Hepatocyte (in vitro differentiated cells): ENCODE results near the gene FAM184A. TPM values are rescaled to one million over a fixed set of nuclear protein-coding genes. Genes with fewer than 3 reads are reported as not detected.

ENCODE experiments used
- DNase-seq: peaks from one replicate; pipeline ENCODE4 v3.0.0-alpha.2; 2016; ENCODE audit warnings: low spot score
- H2AFZ ChIP-seq: fragments of 200-600 bp; sonication (generic); 2 replicates; pipeline ENCODE4 v1.6.0; 2016; ENCODE audit warnings: antibody characterized with exemption, mild to moderate bottlenecking
- H3K27ac ChIP-seq: fragments of 200-600 bp; sonication (generic); 2 replicates; pipeline ENCODE4 v1.5.1; 2016; ENCODE audit warnings: mild to moderate bottlenecking
- H3K27me3 ChIP-seq: fragments of 200-600 bp; sonication (generic); 2 replicates; pipeline ENCODE4 v1.6.1; 2016
- H3K36me3 ChIP-seq: fragments of 200-600 bp; sonication (generic); replicated peaks from 2 replicates; pipeline ENCODE4 v1.5.1; 2016; ENCODE audit warnings: low read depth; ENCODE audit not compliant: insufficient read depth
- H3K4me1 ChIP-seq: fragments of 200-600 bp; sonication (generic); 2 replicates; pipeline ENCODE4 v1.5.1; 2016; ENCODE audit warnings: mild to moderate bottlenecking, moderate library complexity; ENCODE audit not compliant: insufficient read depth
- H3K4me2 ChIP-seq: fragments of 200-600 bp; sonication (generic); 2 replicates; pipeline ENCODE4 v1.6.0; 2016
- H3K4me3 ChIP-seq: fragments of 200-600 bp; sonication (generic); 2 replicates; pipeline ENCODE4 v1.5.1; 2016; ENCODE audit warnings: mild to moderate bottlenecking
- H3K79me2 ChIP-seq: fragments of 200-600 bp; sonication (generic); 2 replicates; pipeline ENCODE4 v1.6.0; 2017; ENCODE audit warnings: mild to moderate bottlenecking
- H3K9me2 ChIP-seq: fragments of 200-600 bp; sonication (generic); replicated peaks from 2 replicates; pipeline ENCODE4 v1.6.0; 2017; ENCODE audit warnings: mild to moderate bottlenecking; ENCODE audit not compliant: insufficient read depth
- H3K9me3 ChIP-seq: fragments of 200-600 bp; sonication (generic); 2 replicates; pipeline ENCODE4 v1.5.1; 2016; ENCODE audit warnings: low read depth, mild to moderate bottlenecking
- H4K20me1 ChIP-seq: fragments of 200-600 bp; sonication (generic); 2 replicates; pipeline ENCODE4 v1.6.0; 2016; ENCODE audit warnings: mild to moderate bottlenecking; ENCODE audit not compliant: insufficient read depth, poor library complexity, severe bottlenecking
- EZH2 ChIP-seq: fragments of 200-600 bp; sonication (generic); IDR thresholded peaks from 2 replicates; pipeline ENCODE4 v1.6.1; 2016; ENCODE audit warnings: antibody characterized with exemption, mild to moderate bottlenecking, borderline replicate concordance
- EZH2phosphoT487 ChIP-seq: fragments of 200-600 bp; sonication (generic); IDR thresholded peaks from one replicate; pipeline ENCODE4 v1.6.1; 2018; ENCODE audit warnings: antibody characterized with exemption, mild to moderate bottlenecking, low read depth, moderate library complexity; ENCODE audit not compliant: unreplicated experiment, severe bottlenecking
- WGBS: methylation state at CpG from one replicate; pipeline ENCODE4 v1.1.6; 2016; ENCODE audit warnings: low lambda C conversion rate; ENCODE audit errors: missing lambda C conversion rate; 5-methylcytosine and 5-hydroxymethylcytosine counted together
- polyA plus RNA-seq: library from polyadenylated mRNA; unstranded; fragments of >200 nt; fragmentation: Nextera tagmentation; extraction: Ambion mirVana; gene quantifications from 2 replicates; pipeline ENCODE4 v1.2.1, GENCODE V29; 2016
- total RNA-seq: library from RNA; depleted of rRNA; stranded (reverse); fragments of >200 nt; gene quantifications from 2 replicates; pipeline ENCODE4 v1.2.3, GENCODE V29; 2014
- TF ChIP-seq, protein P1 (sequence below): fragments of 200-600 bp; sonication (generic); IDR thresholded peaks from 2 replicates; pipeline ENCODE4 v1.5.1; 2016; ENCODE audit warnings: antibody characterized with exemption, mild to moderate bottlenecking; ENCODE audit not compliant: poor library complexity

FAM184A gene
- total and polyA plus RNA-seq, 2 experiments from 2014 or later, result 5.6 to 14.1 TPM

DNA sequence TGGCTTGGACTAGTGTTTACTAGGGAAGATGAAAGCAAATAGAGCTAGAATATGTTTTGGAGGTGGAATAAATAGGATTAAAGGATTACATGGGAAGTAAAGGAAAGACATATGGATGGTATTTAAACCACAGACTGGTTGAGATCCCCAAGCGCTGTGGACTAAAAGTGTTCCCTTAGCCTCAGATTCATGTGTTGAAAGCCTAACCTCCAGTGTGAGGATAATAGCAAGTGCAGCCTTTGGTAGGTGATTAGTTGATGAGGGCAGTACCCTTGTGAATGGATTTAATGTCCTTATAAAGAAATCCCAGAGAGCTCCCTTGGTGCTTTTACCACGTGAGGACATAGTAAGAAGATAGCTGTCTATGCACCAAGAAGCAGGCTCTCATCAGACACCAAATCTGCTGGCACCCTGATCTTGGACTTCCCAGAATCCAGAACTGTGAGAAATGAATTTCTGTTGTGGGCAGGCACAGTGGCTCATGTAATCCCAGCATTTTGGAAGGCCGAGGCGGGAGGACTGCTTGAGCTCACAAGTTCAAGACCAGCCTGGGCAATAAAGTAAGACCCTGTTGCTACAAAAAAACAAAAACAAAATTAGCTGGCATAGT, 86.2 kb downstream of the FAM184A start:
- TF ChIP-seq EZH2phosphoT487 (no peak), EZH2 (no peak)
- TF ChIP-seq, protein P1, sequence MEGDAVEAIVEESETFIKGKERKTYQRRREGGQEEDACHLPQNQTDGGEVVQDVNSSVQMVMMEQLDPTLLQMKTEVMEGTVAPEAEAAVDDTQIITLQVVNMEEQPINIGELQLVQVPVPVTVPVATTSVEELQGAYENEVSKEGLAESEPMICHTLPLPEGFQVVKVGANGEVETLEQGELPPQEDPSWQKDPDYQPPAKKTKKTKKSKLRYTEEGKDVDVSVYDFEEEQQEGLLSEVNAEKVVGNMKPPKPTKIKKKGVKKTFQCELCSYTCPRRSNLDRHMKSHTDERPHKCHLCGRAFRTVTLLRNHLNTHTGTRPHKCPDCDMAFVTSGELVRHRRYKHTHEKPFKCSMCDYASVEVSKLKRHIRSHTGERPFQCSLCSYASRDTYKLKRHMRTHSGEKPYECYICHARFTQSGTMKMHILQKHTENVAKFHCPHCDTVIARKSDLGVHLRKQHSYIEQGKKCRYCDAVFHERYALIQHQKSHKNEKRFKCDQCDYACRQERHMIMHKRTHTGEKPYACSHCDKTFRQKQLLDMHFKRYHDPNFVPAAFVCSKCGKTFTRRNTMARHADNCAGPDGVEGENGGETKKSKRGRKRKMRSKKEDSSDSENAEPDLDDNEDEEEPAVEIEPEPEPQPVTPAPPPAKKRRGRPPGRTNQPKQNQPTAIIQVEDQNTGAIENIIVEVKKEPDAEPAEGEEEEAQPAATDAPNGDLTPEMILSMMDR, result no peak
- no peak for DNase-seq
- no peak overlapping the region for H3K27ac ChIP-seq
- H3K79me2 ChIP-seq, result no peaks in the 10 kb centered on the region
- H3K4me3 ChIP-seq, result no peak overlapping the region
- no peaks in the 10 kb centered on the region for H3K9me3 ChIP-seq
- H4K20me1 ChIP-seq, result no peaks in the 10 kb centered on the region
- no peaks in the 10 kb centered on the region for H3K9me2 ChIP-seq
- no peaks in the 10 kb centered on the region for H3K27me3 ChIP-seq
- H3K36me3 ChIP-seq, result no peaks in the 10 kb centered on the region
- WGBS, result 79% methylated on average over 4 of the region's 4 CpGs
- H3K4me2 ChIP-seq, result no peak overlapping the region
- H2AFZ ChIP-seq, result no peak overlapping the region
- H3K4me1 ChIP-seq, result no peaks in the 10 kb centered on the region

DNA sequence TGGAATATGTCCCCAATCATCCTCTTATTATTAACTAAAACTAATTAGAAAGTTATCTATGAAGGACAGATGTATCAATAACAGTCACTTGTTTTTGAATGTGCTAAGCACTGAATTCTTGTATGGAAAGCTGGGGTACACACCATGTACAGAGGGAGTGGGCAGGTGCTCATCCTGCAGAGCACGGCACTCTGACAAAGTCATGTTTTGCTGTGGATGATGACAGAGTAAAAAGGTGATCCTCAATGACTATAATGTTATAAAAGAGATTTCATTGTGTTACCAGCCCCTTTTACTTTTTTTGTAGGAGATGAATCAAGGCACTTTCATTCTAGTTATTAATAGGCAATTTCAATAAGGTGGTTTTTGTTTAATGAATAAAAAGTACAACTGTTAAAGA, 92.2 kb downstream of the FAM184A start:
- Histone ChIP-seq H3K79me2 (no peaks in the 10 kb centered on the region), H3K4me2 (no peak overlapping the region), H2AFZ (no peak overlapping the region), H3K4me3 (no peak overlapping the region), H3K4me1 (no peaks in the 10 kb centered on the region), H3K9me3 (no peaks in the 10 kb centered on the region), H3K9me2 (no peaks in the 10 kb centered on the region), H3K36me3 (no peaks in the 10 kb centered on the region), H4K20me1 (no peaks in the 10 kb centered on the region), H3K27me3 (no peaks in the 10 kb centered on the region), H3K27ac (no peak overlapping the region)
- no peak for DNase-seq
- WGBS, result 95% methylated on average over 1 of the region's 1 CpG
- TF ChIP-seq EZH2phosphoT487 (no peak), EZH2 (no peak)
- TF ChIP-seq, protein P1, result no peak

DNA sequence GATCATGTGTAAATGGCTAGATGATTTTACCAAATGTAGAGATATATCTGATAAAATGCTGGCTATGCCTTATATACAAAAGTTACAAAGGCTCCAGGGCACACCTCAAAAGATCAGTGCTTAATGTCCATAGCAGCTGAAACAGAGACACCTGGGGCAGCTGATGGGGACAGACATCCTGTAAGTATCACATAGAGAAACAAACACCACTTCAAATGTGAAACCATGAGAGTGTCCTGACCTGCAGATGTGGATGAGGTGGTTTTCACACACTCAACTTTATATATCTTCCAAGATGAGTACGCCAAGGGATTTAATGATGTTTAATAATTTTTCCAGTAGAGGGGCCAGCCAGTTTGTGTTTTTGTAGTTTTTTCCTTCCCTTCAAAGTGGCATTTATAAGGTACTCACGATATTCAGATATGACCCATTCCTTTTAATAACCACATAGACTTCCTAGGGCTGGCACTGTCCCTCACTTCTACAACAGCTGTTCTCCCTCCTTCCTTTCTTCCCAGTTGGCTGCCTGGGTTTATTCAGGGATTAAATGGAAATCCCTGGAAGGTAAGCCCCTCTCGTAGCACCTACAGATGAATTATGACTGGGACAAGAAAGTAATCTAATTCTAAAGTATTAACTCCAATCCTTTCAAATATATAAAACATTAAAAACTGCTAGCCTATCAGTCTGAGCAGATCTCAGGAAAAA, 93.2 kb downstream of the FAM184A start:
- no peaks in the 10 kb centered on the region for H3K79me2 ChIP-seq
- no peaks in the 10 kb centered on the region for H4K20me1 ChIP-seq
- H3K27me3 ChIP-seq, result no peaks in the 10 kb centered on the region
- no peak overlapping the region for H3K4me2 ChIP-seq
- DNase-seq, result no peak
- H3K36me3 ChIP-seq, result no peaks in the 10 kb centered on the region
- H3K4me1 ChIP-seq, result no peaks in the 10 kb centered on the region
- H3K9me3 ChIP-seq, result no peaks in the 10 kb centered on the region
- H3K27ac ChIP-seq, result no peak overlapping the region
- no peak overlapping the region for H2AFZ ChIP-seq
- no peak overlapping the region for H3K4me3 ChIP-seq
- WGBS, result 77% methylated on average over 3 of the region's 3 CpGs
- TF ChIP-seq EZH2phosphoT487, result no peak
- TF ChIP-seq, protein P1, result no peak
- no peak for TF ChIP-seq EZH2
- no peaks in the 10 kb centered on the region for H3K9me2 ChIP-seq
